Measurements from ENCODE around the gene ONECUT1.

DNA sequence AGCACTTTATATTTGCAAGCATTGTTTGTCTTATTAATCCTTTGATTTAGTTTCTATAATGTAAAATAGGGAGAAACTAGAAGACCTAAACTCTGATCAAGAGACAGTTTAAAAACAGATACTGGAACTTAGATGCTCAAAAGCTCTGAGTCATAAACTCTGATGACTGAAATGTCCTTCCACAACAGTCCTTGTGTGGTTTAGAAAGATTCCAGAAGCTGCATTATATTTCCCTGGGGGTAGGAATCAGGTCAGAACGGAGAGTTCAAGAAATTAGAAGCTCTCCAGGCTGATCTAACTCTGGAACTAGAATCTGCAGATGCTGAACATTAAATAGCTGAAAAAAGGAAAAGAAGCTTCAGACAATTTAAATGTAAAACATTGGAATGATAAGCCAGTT, 18.3 kb upstream of the ONECUT1 start:
- TF ChIP-seq POLR2AphosphoS5 (IDR thresholded peaks at IDR 0.05; ENCODE audit: low read depth, low read length), result no peak
- TF ChIP-seq POLR2A (IDR thresholded peaks at IDR 0.05; ENCODE audit: low read depth, low read length), result no peak
- TF ChIP-seq TAF1 (IDR thresholded peaks at IDR 0.05; ENCODE audit: low read depth, low read length), result no peak
- no peak for TF ChIP-seq SPI1 (IDR thresholded peaks at IDR 0.05; ENCODE audit: low read depth, low read length)
